GM12873 (cell line): ENCODE results near the gene ZNF653.

Experiments
- CTCF ChIP-seq: IDR thresholded peaks from 2 replicates; pipeline ENCODE4 v1.5.1; 2012; ENCODE audit warnings: low read depth, mild to moderate bottlenecking, moderate library complexity, low read length, control low read depth; ENCODE audit not compliant: insufficient read depth; ENCODE audit errors: missing control alignments

ZNF653 gene

GRCh38 chr19:11479090-11479897 lies 26.3 kb downstream of the ZNF653 start:
- TF ChIP-seq CTCF, result no peak

GRCh38 chr19:11478167-11479089 lies 27.2 kb downstream of the ZNF653 start:
- no peak for TF ChIP-seq CTCF

GRCh38 chr19:11475861-11476260 lies 29.8 kb downstream of the ZNF653 start:
- no peak for TF ChIP-seq CTCF

GRCh38 chr19:11473725-11474124 lies 31.9 kb downstream of the ZNF653 start:
- no peak for TF ChIP-seq CTCF

DNA sequence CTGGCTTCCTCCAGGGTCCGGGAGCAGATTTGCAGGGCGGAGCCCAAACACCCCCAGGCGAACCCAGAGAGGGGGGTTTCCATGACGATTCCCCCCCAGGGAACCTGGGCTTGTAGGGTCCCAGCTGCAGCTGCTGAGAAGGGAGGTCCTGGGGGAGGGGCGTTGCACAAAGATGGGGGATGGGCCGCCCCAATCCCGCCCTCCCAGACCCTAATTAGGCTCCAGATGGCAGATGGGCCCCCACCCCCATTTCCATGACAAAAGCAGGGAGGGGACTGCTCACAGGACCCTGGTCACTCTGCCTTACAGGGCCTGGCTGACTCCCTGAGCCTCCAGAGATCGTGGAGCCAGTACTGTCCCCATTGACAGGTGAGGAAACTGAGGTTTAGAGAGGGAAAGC lies 40.0 kb downstream of the ZNF653 start:
- no peak for TF ChIP-seq CTCF

DNA sequence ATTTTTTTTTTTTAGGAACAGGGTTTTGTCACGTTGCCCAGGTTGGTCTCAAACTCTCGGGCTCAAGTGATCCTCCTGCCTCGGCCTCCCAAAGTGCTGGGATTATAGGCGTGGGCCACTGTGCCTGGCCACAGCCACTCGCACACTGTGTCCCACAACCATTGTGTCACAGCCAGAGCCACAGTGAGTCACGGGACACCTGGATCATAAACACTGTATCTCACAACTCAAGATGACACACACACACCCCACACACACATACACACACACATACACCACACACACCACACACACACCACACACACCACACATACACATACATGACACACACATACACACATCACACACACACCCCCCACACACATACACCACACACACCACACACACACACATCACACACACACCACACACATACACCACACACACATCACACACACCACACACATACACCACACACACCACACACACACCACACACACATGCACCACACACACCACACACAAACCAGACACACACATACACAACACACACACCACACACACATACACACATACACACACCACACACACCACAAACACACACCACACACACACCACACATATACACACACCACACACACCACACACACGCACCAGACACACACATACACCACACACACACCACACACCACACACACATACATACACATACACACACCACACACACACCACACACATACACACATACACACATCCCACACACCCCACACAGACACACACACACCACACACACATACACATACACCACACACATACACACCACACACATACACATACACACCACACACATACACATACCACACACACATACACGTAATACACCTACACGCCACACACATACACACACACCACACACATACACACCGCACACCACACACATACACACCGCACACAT lies 41.0 kb downstream of the ZNF653 start:
- TF ChIP-seq CTCF, result no peak
